H1 (cell line): ENCODE measurements around the gene UBE2G2. TPM values are rescaled to one million over a fixed set of nuclear protein-coding genes. Genes with fewer than 3 reads are reported as not detected.

Experiments
- CTCF ChIA-PET: fragments of 300-600 bp; sonication (Branson Sonifier 250); formaldehyde crosslinking; loops from one replicate; lab custom pipeline; 2021; ENCODE audit not compliant: partially characterized antibody; lab: Charles Lee
- POLR2A ChIA-PET: fragments of 300-600 bp; sonication (Branson Sonifier 250); formaldehyde crosslinking; loops from one replicate; lab custom pipeline; 2021; ENCODE audit warnings: inconsistent platforms; ENCODE audit not compliant: partially characterized antibody; lab: Charles Lee
- DNase-seq, 2 experiments: peaks; one replicate each; pipeline versions ENCODE4 v3.0.0 to v3.0.0-alpha.2; 2010 to 2022; ENCODE audit warnings: low spot score in 2 of 2, low read depth in 1 of 2, mixed read lengths in 1 of 2
- FAIRE-seq: peaks from 2 replicates; lab custom pipeline; 2011; peaks lifted over from hg19 to GRCh38; lab: Jason Lieb, UNC
- H2AFZ ChIP-seq: 2 replicates; pipeline ENCODE4 v1.8.1; 2012; ENCODE audit warnings: low read length, inconsistent platforms
- H2AK5ac ChIP-seq: 2 replicates; pipeline ENCODE4 v1.6.1; 2013; ENCODE audit warnings: low read depth, low read length
- H2BK120ac ChIP-seq: replicated peaks from 2 replicates; pipeline ENCODE3; 2013; ENCODE audit warnings: low read depth, low read length, inconsistent platforms
- H2BK12ac ChIP-seq: 2 replicates; pipeline ENCODE4 v1.6.1; 2013; ENCODE audit warnings: low read depth, low read length
- H2BK15ac ChIP-seq: 2 replicates; pipeline ENCODE4 v1.6.1; 2013; ENCODE audit warnings: low read length
- H2BK20ac ChIP-seq: 2 replicates; pipeline ENCODE4 v1.6.1; 2013; ENCODE audit warnings: low read length
- H2BK5ac ChIP-seq: 2 replicates; pipeline ENCODE4 v1.6.1; 2013; ENCODE audit warnings: low read depth, low read length
- H3K14ac ChIP-seq: 2 replicates; pipeline ENCODE4 v1.6.1; 2013; ENCODE audit warnings: inconsistent platforms; ENCODE audit not compliant: insufficient read length
- H3K18ac ChIP-seq: 2 replicates; pipeline ENCODE4 v1.6.1; 2013; ENCODE audit warnings: low read length; ENCODE audit errors: extremely low read depth
- H3K23ac ChIP-seq: 2 replicates; pipeline ENCODE4 v1.6.1; 2013; ENCODE audit warnings: inconsistent platforms; ENCODE audit not compliant: insufficient read length
- H3K23me2 ChIP-seq: 2 replicates; pipeline ENCODE4 v1.6.1; 2013; ENCODE audit warnings: low read depth, low read length
- H3K27ac ChIP-seq: 2 replicates; pipeline ENCODE4 v1.6.1; 2011; ENCODE audit warnings: low read depth, low read length, inconsistent platforms
- H3K27me3 ChIP-seq, 4 experiments: replicated peaks in 1 of 4; 1 replicate in 1 of 4; 2 replicates in 3 of 4; pipeline versions ENCODE4 v1.6.1 to v1.8.1; 2011 to 2013; ENCODE audit warnings: low read length in 3 of 4, mild to moderate bottlenecking in 3 of 4, inconsistent platforms in 2 of 4, mixed read lengths in 2 of 4, moderate library complexity in 1 of 4; ENCODE audit not compliant: control insufficient read depth in 3 of 4, insufficient read depth in 3 of 4; ENCODE audit errors: extremely low read depth in 1 of 4
- H3K36me3 ChIP-seq, 4 experiments: 2 replicates each; pipeline versions ENCODE4 v1.6.1 to v1.8.1; 2011 to 2013; ENCODE audit warnings: mild to moderate bottlenecking in 4 of 4, low read length in 3 of 4, moderate library complexity in 2 of 4, control low read depth in 1 of 4, inconsistent platforms in 1 of 4; ENCODE audit not compliant: insufficient read depth in 4 of 4, control insufficient read depth in 2 of 4
- H3K4ac ChIP-seq: replicated peaks from 2 replicates; pipeline ENCODE3; 2013; ENCODE audit warnings: low read length, low read depth, mixed read lengths, inconsistent platforms; ENCODE audit not compliant: insufficient read length
- H3K4me1 ChIP-seq, 4 experiments: replicated peaks in 1 of 4; 1 replicate in 1 of 4; 2 replicates in 3 of 4; pipeline versions ENCODE4 v1.6.1 to v1.8.1; 2011 to 2013; ENCODE audit warnings: low read length in 3 of 4, inconsistent platforms in 2 of 4, mixed read lengths in 1 of 4; ENCODE audit not compliant: insufficient read depth in 4 of 4, control insufficient read depth in 3 of 4
- H3K4me2 ChIP-seq, 2 experiments: 2 replicates each; pipeline versions ENCODE4 v1.6.1 to v1.8.1; 2011 to 2013; ENCODE audit warnings: low read depth in 2 of 2, low read length in 2 of 2, control low read depth in 1 of 2, inconsistent platforms in 1 of 2, mild to moderate bottlenecking in 1 of 2; ENCODE audit not compliant: insufficient read depth in 1 of 2
- H3K4me3 ChIP-seq, 4 experiments: fragments of 200-600, 300-600 bp in 1 of 4; sonication (generic), shearing (Covaris generic), sonication (Bioruptor Twin) in 1 of 4; 2 replicates each; pipeline versions ENCODE4 v1.5.1 to v1.8.1; 2011 to 2016; ENCODE audit warnings: low read length in 4 of 4, low read depth in 3 of 4, control low read depth in 2 of 4, inconsistent platforms in 2 of 4, mild to moderate bottlenecking in 2 of 4, mixed read lengths in 1 of 4, moderate library complexity in 1 of 4; ENCODE audit not compliant: insufficient read depth in 2 of 4; ENCODE audit errors: extremely low read depth in 1 of 4
- H3K56ac ChIP-seq: replicated peaks from 2 replicates; pipeline ENCODE3; 2013; ENCODE audit warnings: low read depth, mild to moderate bottlenecking, mixed read lengths, low read length, inconsistent platforms; ENCODE audit not compliant: insufficient read length
- H3K79me1 ChIP-seq: 2 replicates; pipeline ENCODE4 v1.6.1; 2013; ENCODE audit warnings: low read depth, low read length, control low read depth
- H3K79me2 ChIP-seq, 2 experiments: 2 replicates each; pipeline versions ENCODE4 v1.6.1 to v1.8.1; 2012 to 2013; ENCODE audit warnings: low read length in 2 of 2, mild to moderate bottlenecking in 2 of 2, inconsistent platforms in 1 of 2; ENCODE audit not compliant: insufficient read depth in 2 of 2, control insufficient read depth in 1 of 2
- H3K9ac ChIP-seq, 4 experiments: replicated peaks in 1 of 4; 1 replicate in 1 of 4; 2 replicates in 3 of 4; pipeline versions ENCODE4 v1.6.1 to v1.8.1; 2011 to 2013; ENCODE audit warnings: low read depth in 3 of 4, low read length in 3 of 4, control low read depth in 2 of 4, mild to moderate bottlenecking in 2 of 4, moderate library complexity in 2 of 4, inconsistent platforms in 1 of 4; ENCODE audit errors: extremely low read depth in 1 of 4
- H3K9me3 ChIP-seq, 2 experiments: 2 replicates each; pipeline versions ENCODE4 v1.6.1 to v1.8.1; 2012 to 2013; ENCODE audit warnings: mild to moderate bottlenecking in 2 of 2, moderate library complexity in 2 of 2, control low read depth in 1 of 2, inconsistent platforms in 1 of 2, low read depth in 1 of 2, low read length in 1 of 2, mixed read lengths in 1 of 2; ENCODE audit not compliant: insufficient read depth in 2 of 2
- H4K20me1 ChIP-seq, 2 experiments: replicated peaks in 1 of 2; 2 replicates each; pipeline versions ENCODE3 to v1.8.1; 2011 to 2013; ENCODE audit warnings: inconsistent platforms in 2 of 2, low read length in 2 of 2, mild to moderate bottlenecking in 1 of 2; ENCODE audit not compliant: insufficient read depth in 2 of 2, control insufficient read depth in 1 of 2
- H4K5ac ChIP-seq: 2 replicates; pipeline ENCODE4 v1.6.1; 2013; ENCODE audit warnings: low read length, low read depth, mixed read lengths, inconsistent platforms; ENCODE audit not compliant: insufficient read length
- H4K8ac ChIP-seq: 2 replicates; pipeline ENCODE4 v1.8.0; 2013; ENCODE audit warnings: mild to moderate bottlenecking, moderate library complexity, low read length, inconsistent platforms; ENCODE audit not compliant: insufficient read depth; ENCODE audit errors: extremely low read depth
- H4K91ac ChIP-seq: replicated peaks from 2 replicates; pipeline ENCODE3; 2013; ENCODE audit warnings: low read length, mixed read lengths, inconsistent platforms; ENCODE audit not compliant: insufficient read length
- CBX8 ChIP-seq: fragments of 300-800, 300-1000 bp; sonication (generic); IDR thresholded peaks from 2 replicates; pipeline ENCODE4 v1.7.1; 2016; ENCODE audit warnings: low read depth, low read length, borderline replicate concordance
- CHD2 ChIP-seq: IDR thresholded peaks from 2 replicates; pipeline ENCODE4 v1.6.1; 2012; ENCODE audit warnings: low read length, improper control_type of control experiment
- KDM5A ChIP-seq: fragments of 200-600 bp; IDR thresholded peaks from 2 replicates; pipeline ENCODE4 v1.7.1; 2012; ENCODE audit warnings: mild to moderate bottlenecking, low read length, inconsistent platforms, mixed read lengths
- MAFK ChIP-seq: IDR thresholded peaks from 2 replicates; pipeline ENCODE4 v1.6.1; 2012; ENCODE audit warnings: low read depth, mild to moderate bottlenecking, improper control_type of control experiment, low read length
- PHF8 ChIP-seq: fragments of 200-600 bp; sonication (generic); conservative IDR thresholded peaks from 2 replicates; pipeline ENCODE4 v1.7.1; 2012; ENCODE audit warnings: low read depth, mild to moderate bottlenecking, inconsistent platforms, low read length, moderate library complexity
- TAF7 ChIP-seq: optimal IDR thresholded peaks from 2 replicates; pipeline ENCODE3; 2011; ENCODE audit warnings: low read depth, mild to moderate bottlenecking, inconsistent platforms, low read length, moderate library complexity, borderline replicate concordance
- ZNF274 ChIP-seq: IDR thresholded peaks from 2 replicates; pipeline ENCODE4 v1.7.0; 2012; ENCODE audit warnings: low read length, borderline replicate concordance; ENCODE audit errors: extremely low read depth
- WGBS, 2 experiments: shearing (Covaris generic) in 1 of 2; methylation state at CpG; one replicate each; pipeline versions ENCODE4 v1.1.6 to v1.1.7; 2013 to 2015; ENCODE audit warnings: low lambda C conversion rate in 2 of 2, mixed read lengths in 2 of 2, inconsistent platforms in 1 of 2, low coverage in 1 of 2, missing lambda C conversion rate in 1 of 2; ENCODE audit not compliant: insufficient replicate concordance in 2 of 2, insufficient coverage in 1 of 2, insufficient read length in 1 of 2; ENCODE audit errors: extremely low coverage in 1 of 2, missing lambda C conversion rate in 1 of 2; 5-methylcytosine and 5-hydroxymethylcytosine counted together
- polyA plus RNA-seq, 7 experiments: library from polyadenylated mRNA; depleted of rRNA in 3 of 7; stranded (reverse) in 5 of 7; unstranded in 2 of 7; fragments of >200 nt in 5 of 7; fragments of 200-250 nt in 2 of 7; gene quantifications; 1 replicate in 5 of 7; 2 replicates in 1 of 7; 4 replicates in 1 of 7; pipeline versions ENCODE4 v1.2.1 to v1.2.3, GENCODE V29; 2011 to 2013; ENCODE audit warnings: missing spikeins in 2 of 7, mixed read lengths in 2 of 7
- total RNA-seq: library from RNA; stranded (reverse); fragmentation: NEBNext Ultra II Directional; extraction: Animal tissue kit (Norgen Biotek cat#: 25700); gene quantifications from 2 replicates; pipeline ENCODE4 v1.2.1, GENCODE V29; 2021

Gene UBE2G2
- total and polyA plus RNA-seq, 2 of the 8 experiments (the other 6 are each of a cell fraction or from before 2014, with no cell fraction given), result 96.3 to 101 TPM

- no peak overlapping the region for H2BK20ac ChIP-seq
- no peak overlapping the region for H3K18ac ChIP-seq
- ChIA-PET POLR2A (no interaction called here), CTCF (interaction anchor here (0.7 to 1.0 kb wide), 4 partner anchors 10 to 234 kb away, joined by 3 to 5 read pairs (median 3); no protein-coding TSS in a partner anchor)
- no peak overlapping the region for H4K5ac ChIP-seq
- no peak for FAIRE-seq
- H4K91ac ChIP-seq, result no peak overlapping the region
- H3K9me3 ChIP-seq, result peaks cover 0 to 4% of the 10 kb centered on the region in 2 experiments; a peak in 1 of 4 replicates
- H3K23ac ChIP-seq, result no peak overlapping the region
- H3K23me2 ChIP-seq, result no peaks in the 10 kb centered on the region
- H2BK120ac ChIP-seq, result no peak overlapping the region
- no peak overlapping the region for H2BK5ac ChIP-seq
- H2AFZ ChIP-seq, result no peak overlapping the region
- DNase-seq, result no peak
- no peak overlapping the region for H3K27ac ChIP-seq
- H3K4me1 ChIP-seq, result no peaks in the 10 kb centered on the region
- TF ChIP-seq PHF8 (no peak), CBX8 (no peak), CHD2 (no peak), MAFK (no peak), KDM5A (no peak), ZNF274 (no peak), TAF7 (no peak)
- no peak overlapping the region for H2BK15ac ChIP-seq
- H3K4ac ChIP-seq, result no peak overlapping the region
- H3K14ac ChIP-seq, result no peak overlapping the region
- H3K79me1 ChIP-seq, result peaks cover 10% of the 10 kb centered on the region
- H2AK5ac ChIP-seq, result no peak overlapping the region
- no peak overlapping the region for H3K4me3 ChIP-seq
- peaks cover 0 to 18% (median 4%) of the 10 kb centered on the region in 4 experiments; a peak in 5 of 8 replicates for H3K36me3 ChIP-seq
- no peak overlapping the region for H3K56ac ChIP-seq
- no peaks in the 10 kb centered on the region for H4K20me1 ChIP-seq
- H3K4me2 ChIP-seq, result no peak overlapping the region
- H3K79me2 ChIP-seq, result peaks cover 5 to 91% of the 10 kb centered on the region in 2 experiments
- H3K27me3 ChIP-seq, result no peaks in the 10 kb centered on the region
- WGBS, 2 experiments, result 89% methylated on average over 13 of the region's 13 CpGs; no CpG with 5 or more reads in 1 of the 2 experiments
- H4K8ac ChIP-seq, result no peak overlapping the region
- H2BK12ac ChIP-seq, result no peak overlapping the region
- no peak overlapping the region for H3K9ac ChIP-seq
Measured at GRCh38 chr21:44785620-44786335, 15.8 kb downstream of the UBE2G2 start.
